ENCODE results near the gene MANF.

DNA sequence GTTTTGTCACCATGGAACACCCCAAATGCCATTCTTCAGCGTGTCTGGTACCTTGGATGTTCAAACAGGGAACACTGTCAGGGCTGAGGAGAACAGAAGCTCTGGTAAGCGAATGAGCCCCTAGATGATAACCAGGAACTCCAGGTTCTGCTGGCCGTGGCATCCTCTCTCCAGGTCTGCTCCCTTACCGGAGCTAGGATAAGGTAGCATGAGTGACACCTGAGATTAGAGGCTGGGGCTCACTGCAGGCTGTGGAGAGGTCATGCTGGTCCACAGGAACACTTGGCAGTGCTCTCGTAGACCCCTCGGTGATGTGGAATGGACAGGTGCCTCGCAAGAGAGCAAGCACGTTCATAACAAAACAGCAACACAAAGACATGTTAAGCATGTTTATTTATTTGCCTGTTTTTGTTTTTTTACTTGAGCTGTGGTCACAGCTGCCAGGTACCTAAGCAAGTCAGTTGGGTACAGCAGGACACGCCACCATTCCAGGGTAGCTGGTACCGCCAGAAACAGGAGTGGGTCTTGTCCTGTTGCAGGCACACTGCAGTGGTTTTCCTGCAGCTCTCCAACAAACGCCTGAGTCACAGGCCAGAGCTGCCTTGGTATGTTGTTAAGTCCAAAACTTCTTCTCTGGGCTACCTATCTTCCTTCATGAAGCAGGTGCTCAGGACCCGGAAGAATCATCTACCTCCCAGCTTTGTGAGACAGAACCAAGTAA lies 10.6 kb downstream of the MANF start:
- TF ChIP-seq EP300 (IDR thresholded peaks at IDR 0.05) (no peak), POLR2A (IDR thresholded peaks at IDR 0.05) (no peak)

Measured in gastroesophageal sphincter (tissue), 2 donors.